Measurements from ENCODE around the gene LDLRAD4.

The LDLRAD4 gene

DNA sequence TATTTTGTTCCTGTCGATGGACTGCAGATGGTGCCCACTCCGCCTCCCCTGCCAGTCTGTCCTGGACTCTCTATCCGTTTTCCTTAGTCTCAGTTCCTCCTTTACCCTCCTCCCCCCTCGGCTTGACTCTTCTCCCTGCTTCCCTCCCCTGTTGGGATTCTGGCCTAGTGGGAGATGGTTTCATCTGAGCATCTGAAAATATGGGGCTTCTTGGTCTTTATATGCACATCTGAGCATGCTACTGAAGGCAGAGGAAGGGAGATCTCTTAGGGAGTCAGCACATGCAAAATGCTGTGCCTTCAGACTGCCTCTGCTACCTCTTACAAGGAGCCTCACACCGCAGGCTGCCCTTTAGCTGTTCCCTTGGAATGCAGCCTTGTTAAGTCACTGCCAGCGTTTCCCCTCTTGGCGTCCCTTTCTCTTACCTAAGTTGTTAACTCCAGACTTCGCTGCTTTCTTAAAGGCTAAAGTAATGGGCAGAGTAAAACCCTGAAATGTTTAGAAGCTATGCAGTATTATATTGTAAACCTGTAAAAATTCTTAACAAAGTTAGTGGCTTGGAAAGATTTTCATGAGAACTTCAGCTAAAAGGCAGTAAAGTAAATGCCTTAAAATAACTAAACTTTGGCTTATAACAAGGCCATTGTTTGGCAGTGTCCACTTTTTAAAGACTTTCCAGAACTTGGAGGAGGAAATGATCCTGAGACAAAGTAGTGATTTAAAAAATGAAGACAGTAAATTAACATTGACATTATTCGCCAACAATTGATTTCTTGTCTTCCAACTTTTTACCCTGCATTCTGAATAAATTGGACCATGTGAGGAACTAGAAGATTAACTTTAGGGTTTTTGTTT is 49.8 kb downstream of the LDLRAD4 start:
- no peak for DNase-seq

DNA sequence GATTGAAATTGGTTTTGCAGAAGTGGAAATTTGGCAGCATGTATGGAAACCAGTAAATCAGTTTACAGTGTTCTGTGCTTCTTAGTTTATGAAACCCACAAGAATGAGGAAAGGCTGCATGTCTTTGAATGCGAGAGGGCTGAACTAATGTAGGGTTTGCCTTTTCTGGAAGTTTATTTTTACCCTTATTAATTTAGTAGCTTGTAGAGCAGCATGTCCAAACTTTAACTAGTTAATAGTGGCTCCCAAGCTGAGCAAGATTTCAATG is 50.4 kb downstream of the LDLRAD4 start:
- DNase-seq, result no peak

DNA sequence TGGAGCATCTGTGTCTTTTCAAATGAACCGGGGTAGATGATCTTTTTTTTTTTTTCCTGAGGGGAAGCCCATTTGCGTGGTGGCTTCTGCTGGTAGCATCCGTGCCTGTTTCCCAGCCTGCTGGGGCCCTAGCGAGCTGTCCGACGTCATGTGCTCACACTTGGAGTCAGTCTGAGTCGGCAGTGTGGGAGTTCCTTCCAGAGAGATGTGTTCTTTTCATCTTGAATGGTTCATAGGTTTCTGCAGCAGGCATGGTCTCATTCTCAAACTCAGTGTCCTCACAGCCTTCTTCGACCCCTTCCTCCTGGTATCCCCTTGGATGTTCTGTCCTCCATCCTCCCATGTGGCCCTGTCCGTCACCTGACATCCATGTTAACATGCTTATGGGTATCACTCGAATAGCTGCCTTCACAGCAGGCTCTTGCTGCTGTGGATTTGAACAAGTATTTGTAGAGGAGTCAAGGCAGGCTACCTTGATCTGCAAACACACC is 51.0 kb downstream of the LDLRAD4 start:
- DNase-seq, result no peak

DNA sequence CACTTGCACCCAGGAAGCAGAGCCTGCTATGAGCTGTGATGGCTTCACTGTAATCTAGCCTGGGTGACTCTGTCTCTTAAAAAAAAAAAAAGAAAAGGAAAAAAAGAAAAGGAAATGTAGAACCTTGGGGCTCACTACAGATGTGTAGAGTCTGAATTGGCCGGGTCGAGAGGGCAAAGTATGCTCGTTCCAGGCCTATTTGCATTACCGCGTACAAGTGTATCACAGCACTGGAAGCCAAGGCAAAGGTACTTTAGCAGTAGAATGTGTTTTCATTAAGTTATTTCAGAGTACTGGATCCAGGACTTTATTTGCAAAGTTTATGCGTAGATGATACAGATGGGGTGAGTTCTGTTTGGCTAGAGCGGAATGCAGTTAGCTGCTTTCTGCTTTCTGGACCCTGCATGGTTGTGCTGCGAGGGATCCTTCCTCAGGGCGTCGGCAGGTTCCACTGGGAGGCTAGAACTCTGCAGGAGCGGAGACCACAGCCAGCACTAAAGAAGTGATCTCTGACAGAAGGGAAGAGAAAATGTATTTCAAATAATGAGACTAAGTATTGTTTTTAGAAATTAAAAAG is 51.8 kb downstream of the LDLRAD4 start:
- DNase-seq, result no peak

DNA sequence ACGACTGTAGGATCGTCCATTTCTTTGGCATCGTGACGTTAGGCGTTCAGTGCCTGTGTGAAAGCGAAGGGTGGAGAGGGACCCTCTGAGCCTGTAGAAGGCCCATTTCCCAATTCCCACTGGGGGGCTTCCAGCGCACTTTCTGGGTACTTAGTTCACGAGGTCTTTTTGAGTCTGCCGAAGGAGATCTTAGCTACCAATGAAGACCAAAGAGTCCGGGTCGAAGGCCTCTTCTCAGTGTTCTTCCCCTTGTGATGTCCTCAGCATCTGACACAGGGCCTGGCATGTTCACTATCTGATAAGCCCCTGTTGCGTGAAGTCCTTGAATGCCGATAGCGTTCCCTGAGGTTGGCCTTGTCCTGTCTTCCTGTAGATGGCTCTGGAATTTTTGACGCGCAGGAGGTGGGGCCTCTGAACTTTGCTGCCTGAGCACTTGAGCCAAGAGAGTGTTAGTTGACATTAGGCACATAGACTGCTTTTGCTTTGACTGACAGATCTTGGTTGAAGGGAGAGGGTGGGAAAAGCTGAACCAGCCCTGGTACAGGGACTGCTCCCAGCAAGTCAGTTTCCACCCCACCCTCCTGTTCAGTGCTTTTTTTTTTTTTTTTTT is 52.8 kb downstream of the LDLRAD4 start:
- DNase-seq, result no peak

DNA sequence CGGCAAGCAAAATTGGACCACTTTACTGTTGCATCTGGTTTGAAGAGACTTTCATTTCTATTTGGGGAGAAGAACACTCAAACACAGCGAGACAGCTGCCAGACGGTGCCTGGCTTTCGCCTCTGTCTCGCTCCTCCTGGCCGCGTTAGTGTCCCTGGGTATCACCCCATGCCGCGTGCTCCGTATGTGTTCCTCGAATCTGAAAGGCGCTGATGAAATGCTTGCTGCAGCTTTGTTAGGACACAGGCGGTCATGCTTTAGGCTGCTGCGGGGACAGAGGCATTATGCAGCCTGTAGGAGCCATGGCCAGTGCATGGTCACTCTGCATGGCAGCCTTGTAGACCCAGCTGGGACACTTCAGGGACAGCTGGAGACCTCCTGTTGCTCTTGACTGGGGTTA is 53.9 kb downstream of the LDLRAD4 start:
- DNase-seq, result no peak

DNA sequence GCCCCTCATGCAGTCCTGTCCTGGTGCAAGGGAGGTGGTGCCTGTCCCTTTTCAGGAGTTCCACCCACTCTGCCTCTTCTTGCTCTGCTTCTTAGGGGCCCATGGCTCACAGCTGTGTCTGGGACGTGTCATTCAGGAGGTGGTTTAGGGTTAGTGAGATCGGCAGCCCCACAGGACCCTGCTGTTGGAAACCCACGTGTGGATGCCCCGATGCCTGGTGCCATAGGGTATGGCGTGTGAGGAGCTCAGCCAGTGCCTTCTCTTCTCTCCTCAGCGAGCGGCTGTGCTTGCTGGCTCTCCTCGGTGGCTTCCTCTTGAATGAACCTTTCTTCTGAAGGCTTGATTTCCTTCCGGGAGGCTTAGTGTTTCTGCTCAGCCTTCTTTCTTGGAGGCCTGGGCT is 55.2 kb downstream of the LDLRAD4 start:
- no peak for DNase-seq

DNA sequence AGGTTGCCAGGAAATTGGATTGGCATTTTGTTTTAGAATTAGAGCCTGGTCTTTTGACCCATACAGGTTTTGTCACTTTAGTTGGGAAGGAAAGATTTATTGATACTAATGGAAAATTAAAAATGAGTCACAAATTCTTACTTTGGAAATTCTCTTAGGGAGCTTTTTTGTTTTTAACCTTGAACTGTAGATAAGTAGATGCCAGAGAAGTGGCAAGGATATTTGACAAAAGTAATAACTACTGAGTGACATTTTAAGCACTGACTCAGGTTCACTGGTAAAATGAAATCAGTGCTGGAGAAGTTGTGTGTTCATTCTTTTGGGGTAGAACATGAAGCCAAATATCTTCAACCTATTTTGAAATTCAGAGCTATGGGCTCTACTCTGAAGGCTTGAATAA is 56.5 kb downstream of the LDLRAD4 start:
- DNase-seq, result no peak

DNA sequence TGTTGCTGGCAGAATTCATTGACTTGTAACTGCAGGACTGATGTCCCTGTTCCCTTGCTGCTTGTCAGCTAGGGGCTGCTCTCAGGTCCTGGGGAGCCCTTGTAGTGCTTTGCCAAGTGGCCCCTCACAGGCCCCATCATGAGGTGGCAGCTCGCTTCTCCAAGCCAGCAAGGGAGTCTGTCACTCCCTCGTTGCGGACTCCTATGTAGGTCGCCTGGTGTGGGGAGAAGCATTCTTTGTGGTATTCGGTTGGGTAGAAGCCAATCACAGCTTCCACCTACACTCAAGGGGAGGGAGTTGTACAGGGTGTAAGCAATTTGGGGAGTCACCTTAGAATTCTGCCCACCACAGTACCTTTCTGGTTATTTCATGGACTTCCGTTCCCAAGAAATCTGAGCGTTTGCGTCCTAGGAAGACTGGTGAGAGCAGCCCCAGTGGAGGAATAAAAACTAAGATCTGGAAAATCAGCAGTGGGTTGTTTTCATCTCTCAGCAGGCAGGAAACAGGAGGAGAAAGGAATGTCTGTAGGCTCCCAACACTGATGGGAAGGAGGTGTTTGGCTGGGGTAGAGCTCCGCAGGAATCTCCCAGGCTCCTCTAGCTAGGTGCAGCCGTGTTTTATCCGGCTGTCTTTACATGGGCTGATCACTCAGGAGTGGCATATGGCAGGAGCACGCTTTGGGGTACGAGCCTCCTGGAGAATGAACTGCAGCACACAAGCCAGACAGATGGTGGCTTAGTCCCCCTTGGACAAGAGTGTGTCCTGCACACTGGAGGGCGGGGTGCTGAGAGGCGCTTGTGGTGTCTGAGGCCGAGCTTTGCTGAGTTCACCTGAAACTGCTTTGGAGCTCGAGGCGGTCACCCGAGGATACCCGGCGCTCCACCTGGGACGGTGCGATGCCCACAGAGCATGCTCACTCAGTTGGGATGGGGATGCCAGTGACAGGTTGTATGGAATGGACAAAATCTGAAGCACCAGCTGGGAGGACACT is 58.3 kb downstream of the LDLRAD4 start:
- no peak for DNase-seq

DNA sequence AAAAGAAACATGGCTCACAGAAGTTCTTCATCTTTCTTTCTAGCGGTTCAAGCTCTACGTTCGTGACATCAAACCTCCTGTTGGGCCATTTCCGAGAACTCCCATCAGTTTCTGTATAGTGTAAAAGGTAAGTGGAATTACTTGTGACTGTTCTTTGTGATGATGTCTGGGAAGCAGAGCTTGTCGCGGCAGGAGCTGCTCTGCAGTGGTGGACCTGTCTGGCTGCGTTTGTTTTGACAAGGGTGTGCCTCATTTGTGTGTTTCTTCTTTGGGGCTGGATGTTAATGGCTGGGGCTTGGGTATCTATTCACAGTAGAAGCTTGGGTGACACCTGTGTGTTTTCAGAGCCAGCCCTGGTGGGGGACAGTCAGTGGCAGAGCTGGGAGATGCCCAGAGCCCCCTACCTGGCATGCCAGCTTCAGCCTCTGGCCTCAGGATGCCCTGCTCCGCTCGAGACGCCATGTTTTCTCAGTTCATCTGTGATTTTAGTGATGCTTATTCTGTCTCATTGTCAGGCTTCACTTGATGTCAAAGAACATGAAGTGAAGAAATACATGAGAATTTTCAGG is 59.6 kb downstream of the LDLRAD4 start:
- no peak for DNase-seq

DNA sequence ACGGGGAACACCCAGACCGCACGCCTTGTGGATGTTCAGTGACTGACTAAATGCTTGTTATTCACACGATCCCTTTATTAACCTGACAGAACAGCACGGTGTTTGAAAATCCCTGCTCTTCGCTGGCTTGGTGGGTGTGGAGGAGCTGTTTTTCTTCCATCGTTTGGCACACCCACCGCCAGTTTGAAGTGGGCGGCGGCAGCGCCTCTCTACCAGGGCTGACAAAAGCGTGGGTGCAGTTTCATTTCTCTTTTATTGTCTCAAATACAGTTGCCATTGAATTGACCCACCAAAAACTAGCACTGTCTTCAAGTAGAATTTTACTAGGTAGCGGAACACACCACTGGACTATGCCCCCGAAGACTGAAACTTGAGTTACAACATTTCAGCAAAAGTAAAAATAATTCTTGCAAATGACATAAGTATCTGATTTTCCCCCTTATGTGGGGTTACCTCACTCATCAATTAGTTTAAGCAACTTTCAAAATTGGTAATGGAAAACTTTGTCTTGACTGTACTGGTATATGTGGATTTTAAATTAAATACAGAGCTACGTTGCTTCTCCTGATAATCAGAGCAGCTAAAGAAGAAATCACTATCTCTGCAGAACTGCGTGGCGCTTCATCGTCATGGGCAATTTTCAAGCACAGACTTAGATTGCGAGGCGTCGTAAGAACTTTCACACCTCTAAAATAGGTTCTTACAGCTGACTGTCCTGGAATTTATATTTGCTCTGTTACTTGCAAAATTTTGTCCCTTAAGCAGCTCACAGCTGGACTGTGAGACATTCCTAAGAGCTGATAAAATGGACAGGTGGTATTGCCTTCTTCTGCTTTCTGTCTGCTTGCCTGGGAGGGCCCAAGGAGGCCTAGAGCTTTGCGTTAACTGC is 60.9 kb downstream of the LDLRAD4 start:
- DNase-seq, result peak; percentile 25

DNA sequence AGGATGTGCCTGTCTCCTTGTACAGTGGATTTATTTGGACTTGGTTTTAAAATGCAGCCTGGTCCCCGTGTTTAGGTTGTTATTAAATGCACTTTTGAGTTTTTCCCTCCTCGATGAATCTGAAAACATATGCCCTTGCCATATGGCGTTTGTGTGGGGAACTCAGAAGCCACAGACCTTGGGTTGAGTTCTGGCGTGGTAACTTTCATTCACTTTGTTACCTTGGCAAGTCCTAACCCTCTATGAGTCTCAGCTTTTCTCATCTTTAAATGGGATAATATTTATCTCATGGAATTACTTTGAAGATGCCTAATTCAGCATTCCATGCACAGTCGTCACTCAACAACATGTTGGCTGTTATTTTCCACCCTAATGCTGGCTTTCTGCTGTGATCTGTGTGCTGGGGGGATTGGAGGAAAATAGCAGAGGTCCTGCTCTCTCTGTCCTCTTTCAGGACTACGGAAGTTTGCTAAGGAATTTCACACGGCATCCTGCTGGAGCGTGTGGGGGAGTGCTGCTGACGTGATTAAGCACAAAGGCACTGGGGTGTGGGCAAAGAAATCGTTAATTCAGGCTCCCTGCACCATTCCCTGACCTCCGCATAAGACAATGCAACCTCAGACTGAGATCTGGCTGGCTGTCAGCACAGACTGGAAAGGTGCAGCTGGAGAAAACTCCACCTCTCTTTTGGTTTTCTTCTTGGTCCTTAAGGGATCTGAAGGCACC is 61.7 kb downstream of the LDLRAD4 start:
- DNase-seq, result no peak

DNA sequence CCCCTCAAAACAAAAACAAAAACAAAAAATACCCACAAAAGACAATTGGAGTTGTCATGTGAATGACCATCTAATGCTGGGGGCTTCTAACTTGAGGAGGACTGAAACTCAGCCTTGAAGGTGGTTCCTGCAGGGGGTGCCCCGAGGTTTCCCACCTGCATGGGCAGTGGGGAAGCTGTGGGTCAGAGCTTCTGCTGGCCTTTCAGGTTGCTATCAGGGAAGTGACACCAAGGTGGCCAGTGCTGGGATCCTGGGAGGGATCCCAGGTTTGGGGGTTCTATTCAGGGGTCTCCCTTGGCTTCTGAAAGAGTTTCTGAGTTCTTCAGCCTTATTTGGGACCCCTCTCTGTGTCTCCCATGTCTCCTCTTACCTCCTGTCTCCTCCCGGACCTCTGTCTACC is 62.8 kb downstream of the LDLRAD4 start:
- DNase-seq, result no peak

DNA sequence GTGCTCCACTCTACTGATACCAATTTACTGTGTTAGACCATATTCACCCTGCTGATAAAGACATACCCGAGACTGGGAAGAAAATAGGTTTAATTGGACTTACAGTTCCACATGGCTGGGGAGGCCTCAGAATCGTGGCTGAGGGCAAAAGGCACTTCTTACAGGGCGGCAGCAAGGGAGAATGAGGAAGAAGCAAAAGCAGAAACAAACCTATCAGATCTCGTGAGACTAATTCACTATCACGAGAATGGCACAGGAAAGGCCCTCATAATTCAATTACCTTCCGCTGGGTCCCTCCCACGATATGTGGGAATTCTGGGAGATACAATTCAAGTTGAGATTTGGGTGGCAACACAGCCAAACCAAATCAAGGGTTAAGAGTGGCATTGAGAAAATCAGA is 65.2 kb downstream of the LDLRAD4 start:
- no peak for DNase-seq

DNA sequence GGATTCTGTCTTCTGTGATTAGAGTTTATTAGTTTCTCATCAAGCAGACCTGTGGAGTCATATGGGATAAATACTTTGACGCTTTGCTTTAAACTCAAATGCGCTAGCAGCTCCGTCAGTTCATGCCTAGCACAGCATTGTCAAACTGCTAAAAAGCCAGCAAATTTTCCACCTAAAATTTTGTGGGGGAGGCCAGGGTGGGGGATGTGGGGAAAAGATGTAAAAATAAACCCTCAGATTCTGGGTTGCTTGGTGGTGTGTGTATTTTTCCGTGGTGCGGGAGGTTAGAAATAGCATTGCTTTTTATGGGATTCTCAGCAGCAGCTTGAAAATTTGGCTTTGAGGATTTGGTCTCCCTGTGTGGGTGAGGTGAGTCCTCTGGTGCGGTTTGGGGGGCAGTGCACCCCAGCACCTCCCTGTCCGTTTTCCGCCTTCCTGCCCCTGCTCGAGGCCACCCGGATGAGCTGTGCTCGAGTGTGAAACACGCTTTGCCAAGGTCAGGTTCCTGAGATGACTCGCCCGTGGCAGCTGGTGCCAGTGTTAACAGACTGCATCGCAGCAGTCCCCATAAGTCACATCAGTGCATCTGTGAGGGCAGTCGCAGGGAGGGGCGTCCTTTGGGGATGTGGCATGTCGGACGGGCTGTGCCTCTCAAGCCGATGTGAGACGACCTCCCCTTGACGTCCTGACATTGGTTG is 65.9 kb downstream of the LDLRAD4 start:
- no peak for DNase-seq

DNA sequence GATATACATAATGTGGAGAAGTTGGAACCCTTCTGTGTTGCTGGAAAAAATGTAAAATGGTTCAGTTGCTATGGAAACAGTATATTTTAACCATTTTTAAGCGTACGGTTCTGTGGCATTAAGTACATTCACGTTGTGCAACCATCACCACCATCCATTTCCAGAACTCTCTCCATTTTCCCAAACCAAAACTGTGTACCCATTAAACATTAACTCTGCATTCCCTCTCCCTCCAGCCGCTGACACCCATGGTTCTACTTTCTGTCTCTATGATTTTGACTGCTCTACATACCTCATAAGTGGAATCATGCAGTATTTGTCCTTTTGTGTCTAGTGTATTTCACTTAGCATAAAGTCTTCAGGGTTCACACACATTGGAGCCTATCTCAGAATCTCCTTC is 67.3 kb downstream of the LDLRAD4 start:
- no peak for DNase-seq

DNA sequence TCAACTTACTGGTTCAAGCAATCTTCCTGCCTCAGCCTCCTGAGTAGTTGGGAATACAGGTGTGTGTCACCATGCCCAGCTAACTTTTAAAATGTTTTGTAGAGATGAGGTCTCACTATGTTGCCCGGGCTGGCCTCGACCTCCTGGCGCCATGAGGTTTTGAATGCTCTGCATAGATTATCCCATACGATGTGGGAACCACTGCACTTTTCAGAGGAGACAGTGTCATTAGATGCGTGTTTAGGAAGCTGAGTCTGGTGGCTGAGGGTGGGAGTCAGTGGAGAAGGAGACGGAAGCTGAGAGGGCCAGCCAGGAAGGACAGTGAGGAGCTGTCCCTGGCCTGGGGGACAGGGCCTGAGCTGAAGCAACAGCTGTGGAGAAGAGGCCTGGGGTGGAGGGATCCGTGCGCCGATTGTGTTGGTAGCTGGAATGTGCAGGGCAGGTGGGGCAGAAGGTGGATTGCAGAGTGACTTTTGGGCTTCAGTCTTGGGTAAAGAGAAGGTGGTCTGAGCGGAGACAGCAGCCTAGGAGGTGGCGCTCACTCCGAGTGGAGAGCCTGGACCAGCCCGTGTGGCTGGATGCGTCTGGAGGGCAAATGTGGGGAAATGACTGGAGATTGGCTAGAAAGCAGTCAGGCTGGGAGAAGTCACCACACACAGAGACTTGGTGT is 68.0 kb downstream of the LDLRAD4 start:
- DNase-seq, result no peak

DNA sequence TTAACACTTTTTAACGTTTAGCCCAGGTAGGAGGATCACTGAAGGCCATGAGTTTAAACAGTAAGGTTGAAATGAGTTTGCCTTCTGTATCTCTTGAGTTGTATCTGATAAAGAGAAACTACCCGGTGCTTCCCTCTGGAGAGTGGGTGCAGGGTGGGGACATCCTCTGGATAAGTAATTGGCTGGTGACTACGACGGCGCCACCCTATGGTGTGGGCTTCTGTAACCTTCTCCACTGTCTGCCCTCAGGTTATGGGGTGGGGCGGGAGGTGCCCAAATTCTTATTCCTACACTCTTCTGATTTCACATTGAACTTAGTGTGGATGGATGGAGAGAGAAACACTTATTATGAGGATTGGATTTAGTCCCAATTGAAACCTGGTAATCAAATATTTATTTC is 68.8 kb downstream of the LDLRAD4 start:
- no peak for DNase-seq

DNA sequence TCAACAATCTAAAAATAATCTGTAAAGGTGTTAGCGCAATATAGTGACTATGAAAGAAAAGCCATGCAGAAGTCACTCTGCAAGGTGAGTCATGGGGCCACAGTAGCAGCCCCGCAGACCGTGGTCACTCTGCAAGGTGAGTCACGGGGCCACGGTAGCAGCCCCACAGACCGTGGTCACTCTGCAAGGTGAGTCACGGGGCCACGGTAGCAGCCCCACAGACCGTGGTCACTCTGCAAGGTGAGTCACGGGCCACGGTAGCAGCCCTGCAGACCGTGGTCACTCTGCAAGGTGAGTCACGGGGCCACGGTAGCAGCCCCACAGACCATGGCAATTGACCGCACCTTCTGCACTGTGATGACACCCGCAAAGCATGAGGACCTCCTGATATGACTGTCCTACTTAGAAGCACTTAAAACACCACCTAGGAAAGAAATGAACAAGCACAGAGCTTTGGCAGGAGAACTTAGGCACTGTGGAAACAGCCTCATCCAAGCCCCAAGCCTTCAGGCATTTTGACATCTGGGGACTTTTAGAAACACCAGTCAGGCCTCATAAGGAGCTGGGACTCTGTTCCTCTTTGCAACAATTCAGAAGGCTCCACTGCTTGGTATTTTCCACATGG is 70.1 kb downstream of the LDLRAD4 start:
- no peak for DNase-seq

Measured in RPMI8226 (cell line).